Neutrophil (primary cell): ENCODE data around the gene SVBP.

Experiments used
- H3K27ac ChIP-seq: fragments of 200-600 bp; sonication (generic); 2 replicates; pipeline ENCODE4 v1.5.1; 2016; ENCODE audit warnings: mild to moderate bottlenecking, moderate library complexity
- H3K27me3 ChIP-seq: fragments of 200-600 bp; sonication (generic); 2 replicates; pipeline ENCODE4 v1.6.0; 2016; ENCODE audit warnings: mild to moderate bottlenecking
- H3K36me3 ChIP-seq: fragments of 200-600 bp; sonication (generic); 2 replicates; pipeline ENCODE4 v1.5.1; 2017
- H3K4me1 ChIP-seq, 2 experiments: fragments of 200-600 bp in 1 of 2; sonication (generic) in 1 of 2; 1 replicate in 1 of 2; 2 replicates in 1 of 2; pipeline versions ENCODE4 v1.5.1 to v1.6.1; 2013 to 2016; ENCODE audit warnings: low read depth in 1 of 2, low read length in 1 of 2, mild to moderate bottlenecking in 1 of 2, moderate library complexity in 1 of 2; ENCODE audit not compliant: control insufficient read depth in 1 of 2, insufficient read depth in 1 of 2
- H3K4me3 ChIP-seq, 2 experiments: fragments of 200-600 bp in 1 of 2; sonication (generic) in 1 of 2; 1 replicate in 1 of 2; 2 replicates in 1 of 2; pipeline ENCODE4 v1.5.1; 2013 to 2016; ENCODE audit warnings: low read depth in 1 of 2, low read length in 1 of 2, mild to moderate bottlenecking in 1 of 2, moderate library complexity in 1 of 2
- H3K9me3 ChIP-seq: fragments of 200-600 bp; sonication (generic); 2 replicates; pipeline ENCODE4 v1.5.1; 2016
- CTCF ChIP-seq: fragments of 200-600 bp; sonication (generic); IDR thresholded peaks from 2 replicates; pipeline ENCODE4 v1.5.1; 2016; ENCODE audit warnings: antibody characterized with exemption

The SVBP gene

GRCh38 chr1:42774928-42775526, 42.2 kb downstream of the SVBP start:
- peaks cover 66% of the 10 kb centered on the region for H3K36me3 ChIP-seq
- H3K27ac ChIP-seq = no peak overlapping the region
- TF ChIP-seq CTCF = no peak
- H3K9me3 ChIP-seq = no peaks in the 10 kb centered on the region
- no peak overlapping the region for H3K4me3 ChIP-seq
- no peaks in the 10 kb centered on the region for H3K27me3 ChIP-seq
- H3K4me1 ChIP-seq = no peaks in the 10 kb centered on the region

- H3K4me3 ChIP-seq = no peak overlapping the region
- no peaks in the 10 kb centered on the region for H3K27me3 ChIP-seq
- no peak for TF ChIP-seq CTCF
- H3K27ac ChIP-seq = no peak overlapping the region
- peaks cover 0 to under 1% of the 10 kb centered on the region in 2 experiments for H3K4me1 ChIP-seq
- H3K9me3 ChIP-seq = no peaks in the 10 kb centered on the region
- H3K36me3 ChIP-seq = peaks cover 57% of the 10 kb centered on the region
These were observed 43.8 kb downstream of the SVBP start for GRCh38 chr1:42773420-42773819.

- Histone ChIP-seq H3K9me3 (no peaks in the 10 kb centered on the region), H3K36me3 (peaks cover 21% of the 10 kb centered on the region), H3K4me3 (no peak overlapping the region), H3K27me3 (no peaks in the 10 kb centered on the region), H3K4me1 (peaks cover 27 to 31% of the 10 kb centered on the region in 2 experiments), H3K27ac (no peak overlapping the region)
- no peak for TF ChIP-seq CTCF
These were observed 47.4 kb downstream of the SVBP start for GRCh38 chr1:42769811-42770210.

GRCh38 chr1:42768172-42768571, 49.0 kb downstream of the SVBP start:
- peaks cover 27 to 33% of the 10 kb centered on the region in 2 experiments for H3K4me1 ChIP-seq
- no peaks in the 10 kb centered on the region for H3K9me3 ChIP-seq
- no peak for TF ChIP-seq CTCF
- no peaks in the 10 kb centered on the region for H3K27me3 ChIP-seq
- H3K36me3 ChIP-seq = peaks cover 5% of the 10 kb centered on the region
- no peak overlapping the region for H3K27ac ChIP-seq
- peak overlapping the region in 1 of 2 experiments; percentile 83 for H3K4me3 ChIP-seq

GRCh38 chr1:42767510-42768000, 49.6 kb downstream of the SVBP start:
- peak overlapping the region; percentile 80 to 83 for H3K4me3 ChIP-seq
- no peaks in the 10 kb centered on the region for H3K27me3 ChIP-seq
- H3K27ac ChIP-seq = peak overlapping the region; percentile 81
- H3K36me3 ChIP-seq = peaks cover 5% of the 10 kb centered on the region
- H3K4me1 ChIP-seq = peaks cover 27 to 33% of the 10 kb centered on the region in 2 experiments
- no peaks in the 10 kb centered on the region for H3K9me3 ChIP-seq
- no peak for TF ChIP-seq CTCF
